Fibroblast of gingiva (primary cell): Measurements from ENCODE around the gene MRPL18.
"Not testable (repeated sequence)": the region's sequence is repeated elsewhere in the genome, so short reads cannot be mapped to it uniquely, and the experiment has no call there.

Experiments
- DNase-seq: peaks from one replicate; pipeline ENCODE4 v3.0.0-alpha.2; 2011; ENCODE audit warnings: low read depth

The MRPL18 gene

GRCh38 chr6:159772196-159772595 is 18.1 kb upstream of the MRPL18 start:
- peak; percentile 7 for DNase-seq

- DNase-seq: no peak
These were observed 12.9 kb upstream of the MRPL18 start for GRCh38 chr6:159777240-159777904.

GRCh38 chr6:159778131-159778530 is 12.1 kb upstream of the MRPL18 start:
- no peak for DNase-seq

GRCh38 chr6:159778542-159779103 is 11.6 kb upstream of the MRPL18 start:
- no peak for DNase-seq

DNA sequence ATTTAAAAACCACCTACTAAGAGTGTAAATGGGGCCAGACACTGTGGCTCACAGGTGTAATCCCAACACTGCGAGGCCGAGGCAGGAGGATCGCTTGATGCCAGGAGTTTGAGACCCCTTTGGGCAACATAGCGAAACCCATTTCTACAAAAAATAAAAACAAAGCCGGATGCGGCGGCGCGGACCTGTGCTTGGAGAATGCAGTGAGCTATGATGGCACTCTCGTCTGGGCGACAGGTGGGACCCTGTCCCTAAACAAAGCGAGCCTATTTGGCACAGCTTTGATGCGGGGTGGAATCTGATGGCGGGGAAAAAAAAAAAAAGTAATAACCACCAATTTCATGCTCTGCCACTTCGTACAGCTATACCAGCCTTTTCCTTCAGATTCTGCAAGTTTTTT is 2.0 kb upstream of the MRPL18 start:
- no peak for DNase-seq

- peak; percentile 22 for DNase-seq
These were observed 1.4 kb upstream of the MRPL18 start for GRCh38 chr6:159788753-159789376.

DNA sequence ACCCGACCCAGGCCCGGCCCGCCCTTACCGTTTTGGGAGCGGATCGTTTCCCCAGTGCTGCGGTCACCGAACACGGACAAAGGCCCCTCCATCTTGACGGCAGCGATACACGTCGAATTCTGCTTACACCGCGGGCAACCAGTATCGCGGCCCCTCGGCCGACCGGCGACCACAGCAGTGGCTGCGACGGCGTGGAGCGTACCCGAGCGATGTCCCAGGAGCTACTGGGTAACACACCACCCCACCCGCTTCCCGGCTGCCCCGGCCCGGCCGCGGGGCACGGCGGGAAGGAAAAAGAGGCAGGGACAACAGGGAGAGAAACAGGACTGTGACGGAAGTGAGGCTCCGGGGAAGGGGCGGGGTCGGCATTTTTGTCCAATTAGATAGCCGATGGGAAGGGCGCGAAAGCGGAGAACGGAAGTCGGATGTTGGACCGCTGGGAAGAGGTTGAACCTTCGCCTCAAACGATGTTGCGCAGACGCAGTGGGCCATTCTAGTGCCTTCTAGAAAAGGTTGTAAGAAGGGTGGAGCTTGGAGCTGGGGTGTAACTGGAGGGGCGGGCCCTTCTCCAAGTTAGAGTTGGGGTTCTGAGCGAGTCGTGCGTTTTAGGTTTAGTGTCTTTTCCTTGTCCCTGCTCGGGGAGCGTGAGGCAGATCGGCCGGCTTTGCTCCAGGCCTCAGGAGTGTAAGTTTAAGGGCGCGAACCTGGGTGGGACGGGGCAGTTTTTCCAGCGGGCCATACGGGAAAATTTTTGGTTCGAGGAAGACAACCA is 704 bp upstream of the MRPL18 start, which contains the start of gene TCP1:
Gene TCP1, minus strand, starts transcription at position 226 of the 772 bp plus-strand sequence. Its CDS starts 134 bp downstream, at position 92.
- peak; percentile 99 for DNase-seq

DNA sequence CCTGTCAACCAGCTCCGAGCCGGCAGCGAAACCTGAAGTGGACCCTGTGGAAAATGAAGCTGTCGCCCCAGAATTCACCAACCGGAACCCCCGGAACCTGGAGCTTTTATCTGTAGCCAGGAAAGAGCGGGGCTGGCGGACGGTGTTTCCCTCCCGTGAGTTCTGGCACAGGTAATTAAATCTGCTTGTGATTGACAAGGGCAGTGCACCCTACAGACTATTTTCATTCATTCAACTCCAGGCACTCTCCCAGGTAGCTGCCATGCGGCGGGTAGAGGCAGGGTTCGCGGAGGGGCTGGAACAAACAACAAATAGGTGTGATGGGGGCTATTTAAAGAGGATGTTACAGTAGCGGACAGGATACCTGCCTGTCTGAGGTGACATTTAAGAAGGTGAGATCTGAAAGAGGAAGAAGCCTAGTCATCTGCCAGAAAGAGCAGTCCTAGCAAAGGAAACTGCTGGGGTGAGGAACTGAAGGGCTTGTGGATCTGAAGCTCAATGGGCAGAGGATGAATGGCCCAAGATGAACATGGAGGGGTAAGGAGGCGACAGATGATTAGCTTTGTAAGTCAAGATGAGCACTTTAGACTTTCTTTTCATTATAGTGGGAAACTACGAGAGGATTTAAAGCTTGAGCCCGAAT is 810 bp downstream of the MRPL18 start:
- DNase-seq: no peak

DNA sequence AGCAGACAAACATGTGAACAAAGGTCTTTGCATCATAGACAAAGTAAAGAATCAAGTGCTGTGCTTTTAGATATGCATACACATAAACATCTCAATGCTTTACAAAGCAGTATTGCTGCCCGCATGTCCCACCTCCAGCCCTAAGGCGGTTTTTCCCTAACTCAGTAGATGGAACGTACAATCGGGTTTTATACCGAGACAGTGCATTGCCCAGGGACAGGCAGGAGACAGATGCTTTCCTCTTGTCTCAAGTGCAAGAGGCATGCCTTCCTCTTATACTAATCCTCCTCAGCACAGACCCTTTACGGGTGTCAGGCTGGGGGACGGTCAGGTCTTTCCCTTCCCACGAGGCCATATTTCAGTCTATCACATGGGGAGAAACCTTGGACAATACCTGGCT is 4.7 kb downstream of the MRPL18 start:
- DNase-seq: not testable (repeated sequence)

- DNase-seq: no peak
These were observed 7.3 kb downstream of the MRPL18 start for GRCh38 chr6:159797554-159797953.

- no peak for DNase-seq
These were observed 10.0 kb downstream of the MRPL18 start, which contains the start of gene PNLDC1 for GRCh38 chr6:159800141-159800865. Gene PNLDC1, plus strand, starts transcription at chr6:159800276. Its CDS starts 32 bp downstream, at chr6:159800308.

- peak; percentile 65 for DNase-seq
These were observed 11.7 kb downstream of the MRPL18 start for GRCh38 chr6:159801935-159802334.

DNA sequence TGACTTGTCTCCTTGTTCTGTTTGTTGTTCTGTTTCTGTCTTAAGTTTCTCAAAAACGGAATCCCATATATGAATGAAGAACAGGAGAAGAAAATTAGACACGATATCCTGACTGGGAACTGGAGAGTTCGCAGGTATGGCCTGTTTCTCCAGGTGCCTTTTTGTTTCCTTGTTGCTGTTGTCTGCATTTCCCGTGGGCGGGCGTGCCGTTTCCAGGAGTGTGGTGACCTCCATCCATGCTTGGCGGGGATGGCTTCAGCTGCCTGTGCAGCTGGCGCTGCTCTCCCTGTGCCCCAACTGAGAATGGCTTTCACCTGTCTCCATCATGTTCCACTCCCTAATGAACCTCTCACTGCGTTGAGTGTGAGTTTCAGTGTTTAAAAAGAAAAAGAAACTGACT is 14.2 kb downstream of the MRPL18 start:
- no peak for DNase-seq

DNA sequence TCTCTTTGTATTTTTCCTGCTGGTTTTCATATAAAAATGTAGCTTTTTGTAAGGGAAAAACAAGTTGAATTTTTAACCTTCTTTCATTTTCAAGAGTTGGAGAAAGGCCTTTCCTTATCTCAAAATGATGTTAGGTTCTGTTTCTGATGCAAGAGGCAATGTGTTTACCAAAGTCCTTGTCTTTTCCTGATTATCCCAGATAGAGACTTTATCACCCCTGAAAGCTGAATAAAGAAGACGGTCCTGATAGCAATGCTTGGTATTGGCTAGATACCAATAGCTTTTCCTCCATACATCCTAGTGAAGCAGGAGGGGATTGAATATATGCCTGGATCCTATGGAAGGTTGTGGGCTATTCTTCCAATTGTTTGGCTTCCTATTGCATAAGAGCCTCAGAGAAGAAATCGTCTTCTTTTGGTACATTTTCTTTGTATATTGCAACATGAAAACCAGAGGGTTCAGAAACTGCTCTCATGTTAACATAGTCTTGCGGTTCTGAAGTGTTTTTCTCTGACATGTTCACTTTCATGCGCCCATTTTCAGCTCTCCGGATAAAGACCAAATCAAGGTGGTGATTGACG is 15.3 kb downstream of the MRPL18 start:
- no peak for DNase-seq

- no peak for DNase-seq
These were observed 15.8 kb downstream of the MRPL18 start for GRCh38 chr6:159806021-159806458.

DNA sequence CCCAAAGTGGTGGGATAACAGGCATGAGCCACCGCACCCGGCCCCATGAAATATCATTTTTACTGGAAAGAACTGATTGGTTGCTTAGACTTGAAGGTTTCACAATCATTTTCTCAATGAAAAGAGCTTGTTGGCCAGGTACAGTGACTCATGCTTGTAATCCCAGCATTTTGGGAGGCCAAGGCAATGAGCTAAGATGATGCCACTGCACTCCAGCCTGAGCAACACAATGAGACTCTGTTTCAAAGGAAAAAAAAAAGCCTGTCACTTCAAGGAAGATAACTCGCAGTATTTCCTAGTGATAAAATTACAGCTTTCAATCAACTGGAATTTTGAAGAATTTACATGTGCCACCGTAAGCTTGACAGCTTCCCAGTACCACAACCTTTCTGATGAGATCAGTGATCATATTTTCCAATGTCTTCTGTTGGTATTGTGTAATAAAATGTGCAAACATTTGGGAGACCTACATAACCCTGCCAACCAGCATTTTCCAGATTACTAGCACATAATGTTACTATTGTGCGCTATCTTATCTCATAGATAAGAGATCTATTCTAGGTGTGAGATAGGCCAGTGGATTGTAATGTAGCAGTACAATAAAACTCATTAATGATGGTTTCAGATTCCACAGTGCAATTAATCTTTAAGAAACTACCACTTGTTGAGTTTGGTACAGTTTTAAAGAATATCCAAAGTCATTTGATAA is 17.0 kb downstream of the MRPL18 start:
- DNase-seq: no peak

GRCh38 chr6:159808647-159809046 is 18.4 kb downstream of the MRPL18 start:
- no peak for DNase-seq

DNA sequence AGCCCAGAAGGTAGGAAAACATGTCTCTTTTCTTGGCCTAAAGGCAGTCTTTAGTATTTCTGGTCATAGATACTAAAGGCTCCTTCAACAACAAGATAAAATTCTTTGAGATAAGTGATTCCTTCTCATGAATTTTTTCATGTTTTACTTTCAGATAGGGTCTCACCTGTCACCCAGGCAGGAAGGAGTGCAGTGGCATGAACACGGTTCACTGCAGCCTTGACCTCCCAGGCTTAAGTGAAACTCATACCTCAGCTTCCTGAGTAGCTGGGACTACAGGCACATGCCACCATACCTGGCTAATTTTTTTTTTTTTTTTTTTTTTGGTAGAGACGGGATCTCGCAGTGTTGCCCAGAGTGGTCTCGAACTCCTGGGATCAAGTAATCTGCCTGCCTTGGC is 18.9 kb downstream of the MRPL18 start:
- no peak for DNase-seq

DNA sequence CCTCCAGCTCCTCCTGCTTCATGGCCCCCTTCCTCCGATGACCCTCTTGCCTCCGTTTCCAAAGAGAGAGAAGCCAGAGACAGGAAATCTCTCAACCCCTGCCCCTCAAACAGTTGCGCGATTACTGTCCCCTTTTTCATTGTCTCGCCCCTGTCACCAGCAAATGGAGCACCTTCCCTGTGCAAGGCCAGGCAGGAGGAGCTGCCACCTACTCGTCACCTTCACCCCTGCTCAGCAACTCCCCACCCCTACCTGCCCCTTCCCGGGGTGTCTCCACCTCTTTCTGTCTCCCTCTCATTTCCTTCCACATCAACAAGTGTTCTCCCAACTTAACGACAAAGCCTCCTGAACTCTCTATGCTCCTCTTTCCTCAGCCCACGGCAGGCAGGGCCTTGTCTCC is 23.5 kb downstream of the MRPL18 start:
- DNase-seq: no peak

DNA sequence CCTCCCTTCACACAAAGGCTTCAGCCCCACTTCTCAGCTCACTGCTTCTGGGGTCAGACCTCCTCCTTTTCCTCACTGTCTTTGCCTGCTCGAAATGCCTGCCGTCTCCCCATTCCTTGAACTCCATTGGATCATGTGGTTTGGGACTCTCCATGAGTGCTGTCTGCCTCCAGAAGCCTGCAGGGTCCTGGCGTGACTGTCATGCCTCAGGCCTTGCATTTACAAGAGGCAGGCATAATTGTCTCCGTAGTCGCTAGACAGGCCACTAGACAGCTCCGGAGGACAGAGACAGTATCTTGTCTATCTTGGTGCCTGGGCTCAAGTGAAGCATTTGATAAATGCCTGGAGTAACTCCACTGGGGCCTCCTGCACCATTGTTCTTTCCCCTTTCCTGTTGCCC is 25.1 kb downstream of the MRPL18 start:
- DNase-seq: no peak
